ENCODE measurements around the gene FAF1.

Gene FAF1

GRCh38 chr1:50793521-50793920, 166.5 kb downstream of the FAF1 start:
- TF ChIP-seq SP1 (IDR thresholded peaks at IDR 0.05) (no peak), CTBP1 (IDR thresholded peaks at IDR 0.05; ENCODE audit: borderline replicate concordance) (no peak), SUZ12 (IDR thresholded peaks at IDR 0.05) (no peak), TARDBP (IDR thresholded peaks at IDR 0.05) (no peak), LEF1 (IDR thresholded peaks at IDR 0.05; ENCODE audit: borderline replicate concordance) (no peak), NFRKB (IDR thresholded peaks at IDR 0.05) (no peak), FOXA1 (IDR thresholded peaks at IDR 0.05) (no peak), ZNF384 (IDR thresholded peaks at IDR 0.05) (no peak), ELF4 (IDR thresholded peaks at IDR 0.05) (no peak), BHLHE40 (IDR thresholded peaks at IDR 0.05; ENCODE audit: borderline replicate concordance) (no peak), FOXM1 (IDR thresholded peaks at IDR 0.05; ENCODE audit: borderline replicate concordance) (no peak), ARNT (IDR thresholded peaks at IDR 0.05) (no peak), HDGF (IDR thresholded peaks at IDR 0.05; ENCODE audit: borderline replicate concordance) (no peak)
- TF ChIP-seq, protein P1, sequence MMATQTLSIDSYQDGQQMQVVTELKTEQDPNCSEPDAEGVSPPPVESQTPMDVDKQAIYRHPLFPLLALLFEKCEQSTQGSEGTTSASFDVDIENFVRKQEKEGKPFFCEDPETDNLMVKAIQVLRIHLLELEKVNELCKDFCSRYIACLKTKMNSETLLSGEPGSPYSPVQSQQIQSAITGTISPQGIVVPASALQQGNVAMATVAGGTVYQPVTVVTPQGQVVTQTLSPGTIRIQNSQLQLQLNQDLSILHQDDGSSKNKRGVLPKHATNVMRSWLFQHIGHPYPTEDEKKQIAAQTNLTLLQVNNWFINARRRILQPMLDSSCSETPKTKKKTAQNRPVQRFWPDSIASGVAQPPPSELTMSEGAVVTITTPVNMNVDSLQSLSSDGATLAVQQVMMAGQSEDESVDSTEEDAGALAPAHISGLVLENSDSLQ (IDR thresholded peaks at IDR 0.05) = no peak
- ChIA-PET POLR2A (no interaction called here), CTCF (no interaction called here)
- no peak for DNase-seq (ENCODE audit: extremely low spot score)

GRCh38 chr1:50787266-50787665, 172.8 kb downstream of the FAF1 start:
- DNase-seq (ENCODE audit: extremely low spot score) = no peak
- TF ChIP-seq LEF1 (IDR thresholded peaks at IDR 0.05; ENCODE audit: borderline replicate concordance) (no peak), ZNF384 (IDR thresholded peaks at IDR 0.05) (no peak), TARDBP (IDR thresholded peaks at IDR 0.05) (no peak), L3MBTL2 (conservative IDR thresholded peaks at IDR 0.05) (no peak), NFRKB (IDR thresholded peaks at IDR 0.05) (no peak), SUZ12 (IDR thresholded peaks at IDR 0.05) (no peak), ARNT (IDR thresholded peaks at IDR 0.05) (no peak), HDGF (IDR thresholded peaks at IDR 0.05; ENCODE audit: borderline replicate concordance) (no peak), ELF4 (IDR thresholded peaks at IDR 0.05) (no peak), FOXA1 (IDR thresholded peaks at IDR 0.05) (no peak), FOXM1 (IDR thresholded peaks at IDR 0.05; ENCODE audit: borderline replicate concordance) (no peak), FOXK2 (IDR thresholded peaks at IDR 0.05) (no peak), SP1 (IDR thresholded peaks at IDR 0.05) (no peak), CTBP1 (IDR thresholded peaks at IDR 0.05; ENCODE audit: borderline replicate concordance) (no peak), BHLHE40 (IDR thresholded peaks at IDR 0.05; ENCODE audit: borderline replicate concordance) (no peak)
- TF ChIP-seq, protein P1 (IDR thresholded peaks at IDR 0.05) = no peak
- ChIA-PET POLR2A (no interaction called here), CTCF (no interaction called here)

GRCh38 chr1:50783286-50783685, 176.8 kb downstream of the FAF1 start:
- TF ChIP-seq BHLHE40 (IDR thresholded peaks at IDR 0.05; ENCODE audit: borderline replicate concordance) (no peak), LEF1 (IDR thresholded peaks at IDR 0.05; ENCODE audit: borderline replicate concordance) (no peak), NFRKB (IDR thresholded peaks at IDR 0.05) (no peak), FOXM1 (IDR thresholded peaks at IDR 0.05; ENCODE audit: borderline replicate concordance) (no peak), ARNT (IDR thresholded peaks at IDR 0.05) (no peak), SUZ12 (IDR thresholded peaks at IDR 0.05) (no peak), FOXK2 (IDR thresholded peaks at IDR 0.05) (no peak), L3MBTL2 (conservative IDR thresholded peaks at IDR 0.05) (no peak), ELF4 (IDR thresholded peaks at IDR 0.05) (no peak), ZNF384 (IDR thresholded peaks at IDR 0.05) (no peak), SP1 (IDR thresholded peaks at IDR 0.05) (no peak)
- TF ChIP-seq, protein P1 (IDR thresholded peaks at IDR 0.05) = no peak
- ChIA-PET POLR2A (no interaction called here), CTCF (interaction anchor here (1.2 kb wide), 1 partner anchor 9 kb away, joined by 4 read pairs; no protein-coding TSS in a partner anchor)
- no peak for DNase-seq (ENCODE audit: extremely low spot score)

GRCh38 chr1:50780797-50781196, 179.3 kb downstream of the FAF1 start:
- ChIA-PET POLR2A (no interaction called here), CTCF (interaction anchor here (0.6 kb wide), 1 partner anchor 18 kb away, joined by 4 read pairs; no protein-coding TSS in a partner anchor)
- DNase-seq (ENCODE audit: extremely low spot score) = no peak
- TF ChIP-seq L3MBTL2 (conservative IDR thresholded peaks at IDR 0.05) (no peak), ZNF384 (IDR thresholded peaks at IDR 0.05) (no peak), CTBP1 (IDR thresholded peaks at IDR 0.05; ENCODE audit: borderline replicate concordance) (no peak), NFRKB (IDR thresholded peaks at IDR 0.05) (no peak), TARDBP (IDR thresholded peaks at IDR 0.05) (no peak), BHLHE40 (IDR thresholded peaks at IDR 0.05; ENCODE audit: borderline replicate concordance) (no peak), HDGF (IDR thresholded peaks at IDR 0.05; ENCODE audit: borderline replicate concordance) (no peak), SP1 (IDR thresholded peaks at IDR 0.05) (no peak), LEF1 (IDR thresholded peaks at IDR 0.05; ENCODE audit: borderline replicate concordance) (no peak), SUZ12 (IDR thresholded peaks at IDR 0.05) (no peak), FOXM1 (IDR thresholded peaks at IDR 0.05; ENCODE audit: borderline replicate concordance) (no peak), FOXK2 (IDR thresholded peaks at IDR 0.05) (no peak), ELF4 (IDR thresholded peaks at IDR 0.05) (no peak), FOXA1 (IDR thresholded peaks at IDR 0.05) (no peak), ARNT (IDR thresholded peaks at IDR 0.05) (no peak)
- TF ChIP-seq, protein P1 (IDR thresholded peaks at IDR 0.05) = no peak

DNA sequence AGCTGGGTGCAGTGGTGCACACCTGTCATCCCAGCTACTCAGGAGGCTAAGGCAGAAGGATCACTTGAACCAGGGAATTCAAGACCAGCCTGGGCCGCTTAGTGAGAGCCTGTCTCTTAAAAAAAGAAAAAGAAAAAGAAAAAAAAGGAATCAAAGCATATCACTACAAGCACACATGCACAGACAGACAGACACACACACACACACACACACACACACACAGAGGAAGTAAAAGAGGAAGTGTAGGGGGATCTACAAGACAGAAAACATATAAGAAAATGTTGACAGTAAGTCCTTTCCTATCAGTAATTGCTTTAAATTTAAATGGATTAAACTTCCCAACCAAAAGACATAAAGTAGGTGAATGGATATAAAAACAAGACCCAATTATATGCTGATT, 180.3 kb downstream of the FAF1 start:
- DNase-seq (ENCODE audit: extremely low spot score) = no peak
- ChIA-PET CTCF (no interaction called here), POLR2A (no interaction called here)
- TF ChIP-seq FOXA1 (IDR thresholded peaks at IDR 0.05) = no peak
- no peak for TF ChIP-seq FOXK2 (IDR thresholded peaks at IDR 0.05)
- no peak for TF ChIP-seq ELF4 (IDR thresholded peaks at IDR 0.05)
- no peak for TF ChIP-seq SUZ12 (IDR thresholded peaks at IDR 0.05)
- no peak for TF ChIP-seq HDGF (IDR thresholded peaks at IDR 0.05; ENCODE audit: borderline replicate concordance)
- no peak for TF ChIP-seq ARNT (IDR thresholded peaks at IDR 0.05)
- no peak for TF ChIP-seq CTBP1 (IDR thresholded peaks at IDR 0.05; ENCODE audit: borderline replicate concordance)
- TF ChIP-seq L3MBTL2 (conservative IDR thresholded peaks at IDR 0.05) = no peak
- TF ChIP-seq, protein P1 (IDR thresholded peaks at IDR 0.05) = no peak
- TF ChIP-seq TARDBP (IDR thresholded peaks at IDR 0.05) = no peak
- no peak for TF ChIP-seq NFRKB (IDR thresholded peaks at IDR 0.05)
- TF ChIP-seq SP1 (IDR thresholded peaks at IDR 0.05) = no peak
- TF ChIP-seq LEF1 (IDR thresholded peaks at IDR 0.05; ENCODE audit: borderline replicate concordance) = no peak
- no peak for TF ChIP-seq ZNF384 (IDR thresholded peaks at IDR 0.05)
